Activated CD4-positive, alpha-beta T cell treated with anti-CD3 and anti-CD28 coated beads for 24 hours (primary cell): Measurements from ENCODE around the gene BID.
A peak's percentile ranks its signal among the peaks of the same experiment; 100 is the strongest.

ENCODE experiments used
- DNase-seq, 2 donors: peaks; one replicate each; pipeline ENCODE4 v3.0.0-alpha.2; 2020; ENCODE audit warnings: low read depth in 2 of 2

Gene BID

GRCh38 chr22:17803609-17804270 lies 29.5 kb upstream of the BID start:
- no peak for DNase-seq

- no peak for DNase-seq
Measured at GRCh38 chr22:17802822-17803221, 28.6 kb upstream of the BID start.

GRCh38 chr22:17802411-17802810 lies 28.1 kb upstream of the BID start:
- no peak for DNase-seq

GRCh38 chr22:17797721-17798559 lies 23.7 kb upstream of the BID start:
- no peak for DNase-seq

- no peak for DNase-seq
Measured at GRCh38 chr22:17796695-17797094, 22.4 kb upstream of the BID start.

GRCh38 chr22:17795661-17796548 lies 21.6 kb upstream of the BID start:
- no peak for DNase-seq

GRCh38 chr22:17794726-17795542 lies 20.7 kb upstream of the BID start:
- DNase-seq: no peak

- DNase-seq: no peak
Measured at GRCh38 chr22:17792854-17793434, 18.7 kb upstream of the BID start.

- DNase-seq: no peak
Measured at GRCh38 chr22:17792299-17792698, 18.0 kb upstream of the BID start.

- no peak for DNase-seq
Measured at GRCh38 chr22:17791196-17791595, 16.9 kb upstream of the BID start.

- DNase-seq: no peak
Measured at GRCh38 chr22:17789379-17790200, 15.3 kb upstream of the BID start.

GRCh38 chr22:17788528-17789378 lies 14.5 kb upstream of the BID start:
- DNase-seq: no peak

- no peak for DNase-seq
Measured at GRCh38 chr22:17787716-17788330, 13.6 kb upstream of the BID start.

- DNase-seq: no peak
Measured at GRCh38 chr22:17787241-17787640, 13.0 kb upstream of the BID start.

GRCh38 chr22:17786435-17787161 lies 12.3 kb upstream of the BID start:
- DNase-seq: no peak

- peak; percentile 70 to 71 for DNase-seq
Measured at GRCh38 chr22:17785185-17786184, 11.2 kb upstream of the BID start.

GRCh38 chr22:17784776-17785175 lies 10.5 kb upstream of the BID start:
- no peak for DNase-seq
